ENCODE measurements around the gene DDI2.

- TF ChIP-seq MAX (IDR thresholded peaks at IDR 0.05; ENCODE audit: low read depth, low read length) = no peak
- TF ChIP-seq POLR2A (IDR thresholded peaks at IDR 0.05; ENCODE audit: low read depth, low read length) = no peak
- TF ChIP-seq POLR2AphosphoS5 (IDR thresholded peaks at IDR 0.05; ENCODE audit: low read length) = 0 out of 2 replicates have a peak, but pooled peaks have one; percentile 38
- TF ChIP-seq JUND (IDR thresholded peaks at IDR 0.05; ENCODE audit: low read depth, low read length) = no peak; the same call in 1 of the 2 replicates
- no peak for TF ChIP-seq EP300 (IDR thresholded peaks at IDR 0.05; ENCODE audit: borderline replicate concordance in 1 of 2, control insufficient read depth in 1 of 2, low read depth in 2 of 2, low read length in 2 of 2)
- no peak for TF ChIP-seq ATF3 (IDR thresholded peaks at IDR 0.05; ENCODE audit: borderline replicate concordance, extremely low read depth, low read depth, low read length)
- TF ChIP-seq USF2 (IDR thresholded peaks at IDR 0.05; ENCODE audit: borderline replicate concordance, low read depth, low read length) = no peak
- no peak for TF ChIP-seq CTCF (IDR thresholded peaks at IDR 0.05 in 2 of 3, conservative IDR thresholded peaks at IDR 0.05 in 1 of 3; ENCODE audit: control insufficient read depth in 2 of 3, extremely low read depth in 1 of 3, insufficient read depth in 1 of 3, low read depth in 3 of 3, low read length in 3 of 3)
Observed at GRCh38 chr1:15618077-15618654, 908 bp downstream of the DDI2 start.

Data from GM12878 (cell line).